HepG2 (cell line): ENCODE measurements around the gene MAML1. TPM values are rescaled to one million over a fixed set of nuclear protein-coding genes. Genes with fewer than 3 reads are reported as not detected.

Source experiments
- AHDC1 ChIP-seq: sonication (generic); formaldehyde crosslinking; IDR thresholded peaks from 2 replicates; pipeline ENCODE4 v1.5.1; 2020; ENCODE audit warnings: mild to moderate bottlenecking, missing genetic modification reagents, borderline replicate concordance
- FOXC1 ChIP-seq: sonication (generic); formaldehyde crosslinking; IDR thresholded peaks from 2 replicates; pipeline ENCODE4 v1.8.0; 2022; ENCODE audit warnings: mild to moderate bottlenecking, missing genetic modification reagents, borderline replicate concordance
- HNRNPLL ChIP-seq: fragments of 200-400 bp; formaldehyde crosslinking; IDR thresholded peaks from 2 replicates; pipeline ENCODE4 v1.6.1; 2017; ENCODE audit warnings: mild to moderate bottlenecking, low read depth, low read length; ENCODE audit not compliant: poor library complexity, severe bottlenecking
- HOXA5 ChIP-seq: sonication (generic); formaldehyde crosslinking; IDR thresholded peaks from 2 replicates; pipeline ENCODE4 v1.4.0; 2020; ENCODE audit warnings: missing genetic modification reagents
- HOXD1 ChIP-seq: sonication (generic); formaldehyde crosslinking; IDR thresholded peaks from 2 replicates; pipeline ENCODE4 v1.5.0; 2020; ENCODE audit warnings: missing genetic modification reagents
- MXI1 ChIP-seq: IDR thresholded peaks from 3 replicates; pipeline ENCODE4 v1.6.1; 2012; ENCODE audit warnings: low read depth, low read length, inconsistent platforms, borderline replicate concordance
- NBN ChIP-seq: fragments of 450-650 bp; conservative IDR thresholded peaks from 2 replicates; pipeline ENCODE4 v1.6.1; 2017
- NFATC3 ChIP-seq: sonication (generic); formaldehyde crosslinking; IDR thresholded peaks from 2 replicates; pipeline ENCODE4 v1.5.1; 2020; ENCODE audit warnings: mild to moderate bottlenecking, missing genetic modification reagents
- NFKB2 ChIP-seq: sonication (generic); formaldehyde crosslinking; IDR thresholded peaks from 2 replicates; pipeline ENCODE4 v1.4.0; 2020; ENCODE audit warnings: missing genetic modification reagents, borderline replicate concordance
- SETDB1 ChIP-seq: sonication (generic); formaldehyde crosslinking; IDR thresholded peaks from 2 replicates; pipeline ENCODE4 v1.5.1; 2020; ENCODE audit warnings: missing genetic modification reagents, mild to moderate bottlenecking, borderline replicate concordance
- SRSF9 ChIP-seq: fragments of 200-400 bp; formaldehyde crosslinking; IDR thresholded peaks from 2 replicates; pipeline ENCODE4 v1.6.1; 2018; ENCODE audit warnings: borderline replicate concordance, mild to moderate bottlenecking, low read depth, low read length; ENCODE audit not compliant: insufficient read depth, poor library complexity, severe bottlenecking
- TAF1 ChIP-seq: sonication (generic); formaldehyde crosslinking; IDR thresholded peaks from 2 replicates; pipeline ENCODE4 v1.4.0; 2020; ENCODE audit warnings: missing genetic modification reagents
- YEATS2 ChIP-seq: sonication (generic); formaldehyde crosslinking; IDR thresholded peaks from 2 replicates; pipeline ENCODE4 v1.4.0; 2020; ENCODE audit warnings: missing genetic modification reagents, borderline replicate concordance
- ZNF331 ChIP-seq: sonication (generic); formaldehyde crosslinking; IDR thresholded peaks from 2 replicates; pipeline ENCODE4 v1.4.0; 2020; ENCODE audit warnings: missing genetic modification reagents
- ZNF550 ChIP-seq: sonication (generic); formaldehyde crosslinking; IDR thresholded peaks from 2 replicates; pipeline ENCODE4 v1.4.0; 2020; ENCODE audit warnings: mild to moderate bottlenecking, missing genetic modification reagents, borderline replicate concordance
- ZNF569 ChIP-seq: sonication (generic); formaldehyde crosslinking; IDR thresholded peaks from 2 replicates; pipeline ENCODE4 v1.5.0; 2020; ENCODE audit warnings: mild to moderate bottlenecking, missing genetic modification reagents, moderate library complexity, borderline replicate concordance
- ZNF703 ChIP-seq: sonication (generic); formaldehyde crosslinking; IDR thresholded peaks from 2 replicates; pipeline ENCODE4 v1.5.1; 2020; ENCODE audit warnings: missing genetic modification reagents, mild to moderate bottlenecking, moderate library complexity, borderline replicate concordance
- polyA plus RNA-seq, 8 experiments: library from polyadenylated mRNA; depleted of rRNA in 3 of 8; stranded (reverse) in 7 of 8; unstranded in 1 of 8; fragments of >200 nt; fragmentation: Illumina TruSeq in 4 of 8; extraction: Trizol in 4 of 8; gene quantifications; 2 replicates each; pipeline versions ENCODE4 v1.2.1 to v1.2.3, GENCODE V29; 2011 to 2016; ENCODE audit warnings: low read depth in 4 of 8, missing spikeins in 1 of 8, mixed read lengths in 1 of 8; ENCODE audit not compliant: insufficient read depth in 1 of 8
- total RNA-seq, 5 experiments: library from RNA; depleted of rRNA; stranded (reverse); fragments of >200 nt; fragmentation: Illumina TruSeq; extraction: Trizol; gene quantifications; 2 replicates each; pipeline ENCODE4 v1.2.3, GENCODE V29; 2016; ENCODE audit warnings: low read depth in 1 of 5
- TF ChIP-seq, protein P1 (sequence below): sonication (generic); formaldehyde crosslinking; IDR thresholded peaks from 2 replicates; pipeline ENCODE4 v1.4.0; 2020; ENCODE audit warnings: missing genetic modification reagents
- TF ChIP-seq, protein P2 (sequence below): sonication (generic); formaldehyde crosslinking; IDR thresholded peaks from 2 replicates; pipeline ENCODE4 v1.5.0; 2020; ENCODE audit warnings: mild to moderate bottlenecking, missing genetic modification reagents

Gene MAML1
- total and polyA plus RNA-seq, 2 of the 13 experiments (the other 11 are each of a cell fraction or from before 2014, with no cell fraction given), result 10.0 to 10.8 TPM

DNA sequence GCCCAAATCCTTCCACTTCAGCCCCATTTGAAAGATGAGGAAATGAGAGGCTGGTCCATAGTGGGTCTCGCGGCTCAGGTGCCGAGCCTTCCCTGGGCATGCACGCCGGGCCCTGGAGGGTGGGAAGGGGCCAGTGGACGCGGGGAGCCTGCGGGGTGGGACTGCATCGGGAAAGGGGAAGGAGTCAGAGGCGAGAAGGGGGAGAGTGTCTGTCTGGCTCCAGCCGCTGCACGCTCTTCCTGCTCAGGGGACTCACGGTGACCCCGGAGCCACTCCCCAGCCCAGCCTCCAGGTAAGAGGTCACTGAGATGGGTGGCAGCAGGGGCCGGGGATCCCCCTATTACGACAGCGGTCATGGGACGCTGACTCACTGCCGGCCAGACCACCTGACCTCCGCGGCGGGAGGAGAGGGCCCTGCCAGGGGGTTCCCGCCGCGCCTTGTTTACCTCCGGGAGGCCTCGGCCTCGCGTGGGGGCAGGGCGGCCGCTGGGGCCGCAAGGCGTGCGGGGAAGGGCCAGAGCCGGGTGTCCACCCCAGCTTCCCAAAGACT lies 86.2 kb downstream of the MAML1 start (continued):
- TF ChIP-seq, protein P1, sequence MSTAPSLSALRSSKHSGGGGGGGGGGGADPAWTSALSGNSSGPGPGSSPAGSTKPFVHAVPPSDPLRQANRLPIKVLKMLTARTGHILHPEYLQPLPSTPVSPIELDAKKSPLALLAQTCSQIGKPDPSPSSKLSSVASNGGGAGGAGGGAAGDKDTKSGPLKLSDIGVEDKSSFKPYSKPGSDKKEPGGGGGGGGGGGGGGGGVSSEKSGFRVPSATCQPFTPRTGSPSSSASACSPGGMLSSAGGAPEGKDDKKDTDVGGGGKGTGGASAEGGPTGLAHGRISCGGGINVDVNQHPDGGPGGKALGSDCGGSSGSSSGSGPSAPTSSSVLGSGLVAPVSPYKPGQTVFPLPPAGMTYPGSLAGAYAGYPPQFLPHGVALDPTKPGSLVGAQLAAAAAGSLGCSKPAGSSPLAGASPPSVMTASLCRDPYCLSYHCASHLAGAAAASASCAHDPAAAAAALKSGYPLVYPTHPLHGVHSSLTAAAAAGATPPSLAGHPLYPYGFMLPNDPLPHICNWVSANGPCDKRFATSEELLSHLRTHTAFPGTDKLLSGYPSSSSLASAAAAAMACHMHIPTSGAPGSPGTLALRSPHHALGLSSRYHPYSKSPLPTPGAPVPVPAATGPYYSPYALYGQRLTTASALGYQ (CRISPR knock-in tag), result peak; percentile 85; the same call in 1 of the 2 replicates
- TF ChIP-seq AHDC1 (no peak; the same call in none of the 2 replicates), NBN (no peak), NFKB2 (0 out of 2 replicates have a peak, but pooled peaks have one; percentile 61), TAF1 (CRISPR knock-in tag) (no peak; the same call in 1 of the 2 replicates), HOXA5 (CRISPR knock-in tag) (peak; percentile 79), ZNF550 (CRISPR knock-in tag) (no peak), ZNF569 (CRISPR knock-in tag) (peak; percentile 91; the same call in 1 of the 2 replicates), FOXC1 (CRISPR knock-in tag) (peak; percentile 63; the same call in 1 of the 2 replicates), SETDB1 (CRISPR knock-in tag) (no peak), SRSF9 (no peak), ZNF703 (CRISPR knock-in tag) (peak; percentile 34; the same call in 1 of the 2 replicates), HNRNPLL (peak; percentile 35), MXI1 (peak; percentile 64; the same call in 2 of the 3 replicates), YEATS2 (CRISPR knock-in tag) (peak; percentile 85), HOXD1 (CRISPR knock-in tag) (peak; percentile 70; the same call in 1 of the 2 replicates), ZNF331 (CRISPR knock-in tag) (peak; percentile 66; the same call in 1 of the 2 replicates), NFATC3 (CRISPR knock-in tag) (no peak)
- TF ChIP-seq, protein P2, sequence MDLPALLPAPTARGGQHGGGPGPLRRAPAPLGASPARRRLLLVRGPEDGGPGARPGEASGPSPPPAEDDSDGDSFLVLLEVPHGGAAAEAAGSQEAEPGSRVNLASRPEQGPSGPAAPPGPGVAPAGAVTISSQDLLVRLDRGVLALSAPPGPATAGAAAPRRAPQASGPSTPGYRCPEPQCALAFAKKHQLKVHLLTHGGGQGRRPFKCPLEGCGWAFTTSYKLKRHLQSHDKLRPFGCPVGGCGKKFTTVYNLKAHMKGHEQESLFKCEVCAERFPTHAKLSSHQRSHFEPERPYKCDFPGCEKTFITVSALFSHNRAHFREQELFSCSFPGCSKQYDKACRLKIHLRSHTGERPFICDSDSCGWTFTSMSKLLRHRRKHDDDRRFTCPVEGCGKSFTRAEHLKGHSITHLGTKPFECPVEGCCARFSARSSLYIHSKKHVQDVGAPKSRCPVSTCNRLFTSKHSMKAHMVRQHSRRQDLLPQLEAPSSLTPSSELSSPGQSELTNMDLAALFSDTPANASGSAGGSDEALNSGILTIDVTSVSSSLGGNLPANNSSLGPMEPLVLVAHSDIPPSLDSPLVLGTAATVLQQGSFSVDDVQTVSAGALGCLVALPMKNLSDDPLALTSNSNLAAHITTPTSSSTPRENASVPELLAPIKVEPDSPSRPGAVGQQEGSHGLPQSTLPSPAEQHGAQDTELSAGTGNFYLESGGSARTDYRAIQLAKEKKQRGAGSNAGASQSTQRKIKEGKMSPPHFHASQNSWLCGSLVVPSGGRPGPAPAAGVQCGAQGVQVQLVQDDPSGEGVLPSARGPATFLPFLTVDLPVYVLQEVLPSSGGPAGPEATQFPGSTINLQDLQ (CRISPR knock-in tag), result peak; percentile 78; the same call in 1 of the 2 replicates
